Measurements from ENCODE around the gene LRFN2.

- TF ChIP-seq CTCF (IDR thresholded peaks at IDR 0.05) = no peak
- TF ChIP-seq EZH2 (IDR thresholded peaks at IDR 0.05; ENCODE audit: borderline replicate concordance, insufficient read depth, low read depth, low read length, poor library complexity, severe bottlenecking) = no peak
Measured at GRCh38 chr6:40425192-40425919, 161.8 kb downstream of the LRFN2 start.
